Measurements from ENCODE around the gene PPP1R27.

The PPP1R27 gene

GRCh38 chr17:81822996-81823819 lies 11.6 kb downstream of the PPP1R27 start:
- no peak for DNase-seq (ENCODE audit: insufficient read length, low spot score)
- no peak for FAIRE-seq

- FAIRE-seq, result no peak
Observed at GRCh38 chr17:81822312-81822637, 12.6 kb downstream of the PPP1R27 start.

GRCh38 chr17:81821603-81822311 lies 13.1 kb downstream of the PPP1R27 start:
- DNase-seq (ENCODE audit: insufficient read length, low spot score) (no peak), FAIRE-seq (no peak)

More at GRCh38 chr17:81822312-81822637, 12.6 kb downstream of the PPP1R27 start:
- no peak for DNase-seq (ENCODE audit: insufficient read length, low spot score)

GRCh38 chr17:81821147-81821546 lies 13.7 kb downstream of the PPP1R27 start:
- FAIRE-seq (no peak), DNase-seq (ENCODE audit: insufficient read length, low spot score) (no peak)

- FAIRE-seq (no peak), DNase-seq (ENCODE audit: insufficient read length, low spot score) (no peak)
Observed at GRCh38 chr17:81819708-81820107, 15.1 kb downstream of the PPP1R27 start.

GRCh38 chr17:81817758-81818147 lies 17.1 kb downstream of the PPP1R27 start:
- no peak for FAIRE-seq
- no peak for DNase-seq (ENCODE audit: insufficient read length, low spot score)

GRCh38 chr17:81815646-81815986 lies 19.2 kb downstream of the PPP1R27 start:
- no peak for FAIRE-seq

GRCh38 chr17:81814748-81815645 lies 19.9 kb downstream of the PPP1R27 start:
- no peak for FAIRE-seq
- DNase-seq (ENCODE audit: insufficient read length, low spot score), result no peak

More at GRCh38 chr17:81815646-81815986, 19.2 kb downstream of the PPP1R27 start:
- DNase-seq (ENCODE audit: insufficient read length, low spot score), result no peak

- no peak for FAIRE-seq
- no peak for DNase-seq (ENCODE audit: insufficient read length, low spot score)
Observed at GRCh38 chr17:81813861-81814683, 20.8 kb downstream of the PPP1R27 start.

GRCh38 chr17:81813371-81813684 lies 21.5 kb downstream of the PPP1R27 start:
- no peak for DNase-seq (ENCODE audit: insufficient read length, low spot score)
- no peak for FAIRE-seq

- DNase-seq (ENCODE audit: insufficient read length, low spot score) (no peak), FAIRE-seq (no peak)
Observed at GRCh38 chr17:81812571-81813370, 22.1 kb downstream of the PPP1R27 start.

- DNase-seq (ENCODE audit: insufficient read length, low spot score) (no peak), FAIRE-seq (no peak)
Observed at GRCh38 chr17:81811705-81812570, 22.9 kb downstream of the PPP1R27 start.

GRCh38 chr17:81810892-81811704 lies 23.8 kb downstream of the PPP1R27 start:
- no peak for DNase-seq (ENCODE audit: insufficient read length, low spot score)
- FAIRE-seq, result no peak

GRCh38 chr17:81810476-81810875 lies 24.4 kb downstream of the PPP1R27 start:
- DNase-seq (ENCODE audit: insufficient read length, low spot score) (no peak), FAIRE-seq (no peak)

- FAIRE-seq (no peak), DNase-seq (ENCODE audit: insufficient read length, low spot score) (no peak)
Observed at GRCh38 chr17:81809556-81809998, 25.3 kb downstream of the PPP1R27 start.

- no peak for FAIRE-seq
- DNase-seq (ENCODE audit: insufficient read length, low spot score), result no peak
Observed at GRCh38 chr17:81808778-81809555, 25.9 kb downstream of the PPP1R27 start.

GRCh38 chr17:81807839-81808238 lies 27.0 kb downstream of the PPP1R27 start:
- FAIRE-seq, result no peak

More at GRCh38 chr17:81807839-81808238, 27.0 kb downstream of the PPP1R27 start:
- DNase-seq (ENCODE audit: insufficient read length, low spot score), result no peak

Data from GM19239 (cell line).